Measurements from ENCODE around the gene PDE11A. TPM values are rescaled to one million over a fixed set of nuclear protein-coding genes. Genes with fewer than 3 reads are reported as not detected.
"Not testable (repeated sequence)": the region's sequence is repeated elsewhere in the genome, so short reads cannot be mapped to it uniquely, and the experiment has no call there.

The PDE11A gene
- total RNA-seq, 1 donor from 2014 or later = 0.27 TPM

DNA sequence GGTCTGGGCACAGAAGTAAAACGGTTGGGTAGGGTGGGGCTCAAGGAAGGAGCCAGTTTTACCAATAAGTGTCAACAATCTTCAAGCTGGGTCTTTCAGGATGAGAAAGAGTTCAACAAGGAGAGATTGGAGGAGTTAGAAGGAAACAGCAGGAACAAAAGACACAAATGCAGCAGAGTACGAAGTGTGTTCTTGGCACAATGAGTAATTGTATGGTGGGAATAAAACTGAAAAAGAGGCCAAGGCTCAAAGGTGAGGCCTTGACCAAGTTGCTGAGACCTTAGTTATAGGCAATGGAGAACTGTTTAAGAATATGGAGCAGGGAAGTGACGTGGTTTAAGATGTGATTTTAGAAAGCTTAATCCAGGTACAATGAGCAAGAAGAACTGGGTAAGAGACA is 230.3 kb downstream of the PDE11A start:
- Mint-ChIP-seq H3K4me3 (ENCODE audit: unreplicated experiment) (no peak overlapping the region), H3K27me3 (ENCODE audit: unreplicated experiment) (no peaks in the 10 kb centered on the region), H3K4me1 (ENCODE audit: low read depth, unreplicated experiment) (no peaks in the 10 kb centered on the region), H3K9me3 (ENCODE audit: unreplicated experiment) (peaks cover 3% of the 10 kb centered on the region), H3K36me3 (ENCODE audit: unreplicated experiment) (peaks cover 7% of the 10 kb centered on the region), H3K27ac (ENCODE audit: unreplicated experiment) (no peak overlapping the region)
- DNase-seq = no peak
- TF ChIP-seq, protein P1, sequence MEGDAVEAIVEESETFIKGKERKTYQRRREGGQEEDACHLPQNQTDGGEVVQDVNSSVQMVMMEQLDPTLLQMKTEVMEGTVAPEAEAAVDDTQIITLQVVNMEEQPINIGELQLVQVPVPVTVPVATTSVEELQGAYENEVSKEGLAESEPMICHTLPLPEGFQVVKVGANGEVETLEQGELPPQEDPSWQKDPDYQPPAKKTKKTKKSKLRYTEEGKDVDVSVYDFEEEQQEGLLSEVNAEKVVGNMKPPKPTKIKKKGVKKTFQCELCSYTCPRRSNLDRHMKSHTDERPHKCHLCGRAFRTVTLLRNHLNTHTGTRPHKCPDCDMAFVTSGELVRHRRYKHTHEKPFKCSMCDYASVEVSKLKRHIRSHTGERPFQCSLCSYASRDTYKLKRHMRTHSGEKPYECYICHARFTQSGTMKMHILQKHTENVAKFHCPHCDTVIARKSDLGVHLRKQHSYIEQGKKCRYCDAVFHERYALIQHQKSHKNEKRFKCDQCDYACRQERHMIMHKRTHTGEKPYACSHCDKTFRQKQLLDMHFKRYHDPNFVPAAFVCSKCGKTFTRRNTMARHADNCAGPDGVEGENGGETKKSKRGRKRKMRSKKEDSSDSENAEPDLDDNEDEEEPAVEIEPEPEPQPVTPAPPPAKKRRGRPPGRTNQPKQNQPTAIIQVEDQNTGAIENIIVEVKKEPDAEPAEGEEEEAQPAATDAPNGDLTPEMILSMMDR (IDR thresholded peaks at IDR 0.05; ENCODE audit: partially characterized antibody, unreplicated experiment) = no peak

- H3K4me1 Mint-ChIP-seq (ENCODE audit: low read depth, unreplicated experiment); H3K27ac Mint-ChIP-seq (ENCODE audit: unreplicated experiment); H3K9me3 Mint-ChIP-seq (ENCODE audit: unreplicated experiment); H3K4me3 Mint-ChIP-seq (ENCODE audit: unreplicated experiment); H3K27me3 Mint-ChIP-seq (ENCODE audit: unreplicated experiment); DNase-seq: not testable (repeated sequence)
- H3K36me3 Mint-ChIP-seq (ENCODE audit: unreplicated experiment) = peaks cover 22% of the 10 kb centered on the region
These were observed 237.0 kb downstream of the PDE11A start for GRCh38 chr2:177835418-177836204.

GRCh38 chr2:177832611-177833433 is 239.8 kb downstream of the PDE11A start:
- TF ChIP-seq, protein P1 (IDR thresholded peaks at IDR 0.05; ENCODE audit: partially characterized antibody, unreplicated experiment) = no peak
- Mint-ChIP-seq H3K4me1 (ENCODE audit: low read depth, unreplicated experiment) (no peaks in the 10 kb centered on the region), H3K36me3 (ENCODE audit: unreplicated experiment) (peaks cover 20% of the 10 kb centered on the region), H3K9me3 (ENCODE audit: unreplicated experiment) (peaks cover 8% of the 10 kb centered on the region), H3K27me3 (ENCODE audit: unreplicated experiment) (peaks cover 2% of the 10 kb centered on the region), H3K4me3 (ENCODE audit: unreplicated experiment) (no peak overlapping the region), H3K27ac (ENCODE audit: unreplicated experiment) (no peak overlapping the region)
- no peak for DNase-seq

- Mint-ChIP-seq H3K4me3 (ENCODE audit: unreplicated experiment) (no peak overlapping the region), H3K36me3 (ENCODE audit: unreplicated experiment) (peaks cover 11% of the 10 kb centered on the region), H3K27ac (ENCODE audit: unreplicated experiment) (no peak overlapping the region), H3K9me3 (ENCODE audit: unreplicated experiment) (peaks cover 5% of the 10 kb centered on the region), H3K27me3 (ENCODE audit: unreplicated experiment) (peaks cover 2% of the 10 kb centered on the region), H3K4me1 (ENCODE audit: low read depth, unreplicated experiment) (no peaks in the 10 kb centered on the region)
- TF ChIP-seq, protein P1 (IDR thresholded peaks at IDR 0.05; ENCODE audit: partially characterized antibody, unreplicated experiment) = no peak
- no peak for DNase-seq
These were observed 241.6 kb downstream of the PDE11A start for GRCh38 chr2:177830881-177831386.

DNA sequence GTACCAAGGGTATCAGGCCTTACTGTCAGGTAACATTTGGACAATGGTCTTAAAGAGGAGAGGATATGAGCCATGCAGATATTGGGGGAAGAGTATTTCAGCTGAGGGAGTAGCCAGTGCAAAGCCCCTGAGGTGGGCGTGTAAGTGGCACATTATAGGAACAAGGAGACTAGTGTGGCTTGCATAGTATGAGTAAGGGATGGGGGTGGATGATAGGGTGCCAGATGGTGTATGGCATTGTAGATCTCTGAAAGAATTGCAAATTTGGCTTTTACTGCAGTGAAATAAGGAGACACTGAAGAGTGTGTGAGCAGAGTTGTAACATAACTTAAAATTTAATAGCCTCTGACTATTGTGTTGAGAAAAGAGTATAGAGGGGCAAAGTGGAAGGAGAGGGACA is 244.0 kb downstream of the PDE11A start:
- TF ChIP-seq, protein P1 (IDR thresholded peaks at IDR 0.05; ENCODE audit: partially characterized antibody, unreplicated experiment) = no peak
- no peaks in the 10 kb centered on the region for H3K4me1 Mint-ChIP-seq (ENCODE audit: low read depth, unreplicated experiment)
- H3K36me3 Mint-ChIP-seq (ENCODE audit: unreplicated experiment) = peaks cover 6% of the 10 kb centered on the region
- no peak for DNase-seq
- H3K27me3 Mint-ChIP-seq (ENCODE audit: unreplicated experiment) = peaks cover 2% of the 10 kb centered on the region
- no peak overlapping the region for H3K4me3 Mint-ChIP-seq (ENCODE audit: unreplicated experiment)
- peaks cover under 1% of the 10 kb centered on the region for H3K9me3 Mint-ChIP-seq (ENCODE audit: unreplicated experiment)
- H3K27ac Mint-ChIP-seq (ENCODE audit: unreplicated experiment) = no peak overlapping the region
